Cortex of kidney (tissue), 1 donor: Measurements from ENCODE around the gene BTAF1.

ENCODE experiments used
- DNase-seq: peaks from one replicate; lab custom pipeline; 2025; lab: John Stamatoyannopoulos, UW

The BTAF1 gene

GRCh38 chr10:91908337-91909116 lies 15.0 kb upstream of the BTAF1 start:
- DNase-seq: no peak

GRCh38 chr10:91909117-91909677 lies 14.4 kb upstream of the BTAF1 start, which contains the start of gene FGFBP3:
Gene FGFBP3, minus strand, starts transcription at chr10:91909486. Its CDS starts 517 bp downstream, at chr10:91908969.
- no peak for DNase-seq

GRCh38 chr10:91910467-91910866 lies 13.1 kb upstream of the BTAF1 start:
- DNase-seq: no peak

- no peak for DNase-seq
Observed at GRCh38 chr10:91919651-91920050, 3.9 kb upstream of the BTAF1 start.

GRCh38 chr10:91924212-91925021 lies 847 bp downstream of the BTAF1 start:
- no peak for DNase-seq

- DNase-seq: no peak
Observed at GRCh38 chr10:91925022-91925320, 1.4 kb downstream of the BTAF1 start.

- DNase-seq: no peak
Observed at GRCh38 chr10:91930939-91931338, 7.4 kb downstream of the BTAF1 start.

GRCh38 chr10:91931526-91932190 lies 8.1 kb downstream of the BTAF1 start:
- DNase-seq: no peak

- no peak for DNase-seq
Observed at GRCh38 chr10:91932737-91933136, 9.2 kb downstream of the BTAF1 start.

GRCh38 chr10:91935886-91936285 lies 12.3 kb downstream of the BTAF1 start:
- no peak for DNase-seq

- DNase-seq: no peak
Observed at GRCh38 chr10:91939653-91940052, 16.1 kb downstream of the BTAF1 start.

- no peak for DNase-seq
Observed at GRCh38 chr10:91941426-91941825, 17.9 kb downstream of the BTAF1 start.

- no peak for DNase-seq
Observed at GRCh38 chr10:91944880-91945630, 21.5 kb downstream of the BTAF1 start.

- no peak for DNase-seq
Observed at GRCh38 chr10:91953600-91954160, 30.1 kb downstream of the BTAF1 start.

- no peak for DNase-seq
Observed at GRCh38 chr10:91955114-91955513, 31.5 kb downstream of the BTAF1 start.

- DNase-seq: no peak
Observed at GRCh38 chr10:91957091-91957490, 33.5 kb downstream of the BTAF1 start.

GRCh38 chr10:91969297-91969696 lies 45.7 kb downstream of the BTAF1 start:
- DNase-seq: no peak

GRCh38 chr10:91974960-91975359 lies 51.4 kb downstream of the BTAF1 start:
- DNase-seq: no peak

GRCh38 chr10:91975438-91975837 lies 51.9 kb downstream of the BTAF1 start:
- no peak for DNase-seq

- no peak for DNase-seq
Observed at GRCh38 chr10:91976317-91977051, 52.9 kb downstream of the BTAF1 start.

- no peak for DNase-seq
Observed at GRCh38 chr10:91977491-91977890, 53.9 kb downstream of the BTAF1 start.
